Astrocyte (in vitro differentiated cells and primary cell): ENCODE results near the gene ANKRD63. TPM values are rescaled to one million over a fixed set of nuclear protein-coding genes. Genes with fewer than 3 reads are reported as not detected.

ENCODE experiments used
- DNase-seq: peaks from one replicate; pipeline ENCODE4 v3.0.0-alpha.2; 2010; ENCODE audit warnings: low read depth
- FAIRE-seq: peaks from 2 replicates; lab custom pipeline; 2011; peaks lifted over from hg19 to GRCh38; lab: Jason Lieb, UNC
- H2AFZ ChIP-seq: 2 replicates; pipeline ENCODE4 v1.6.0; 2012; ENCODE audit warnings: low read depth, low read length, inconsistent platforms
- H3K27ac ChIP-seq: 2 replicates; pipeline ENCODE4 v1.5.1; 2011; ENCODE audit warnings: low read depth, low read length, inconsistent platforms
- H3K27me3 ChIP-seq: 2 replicates; pipeline ENCODE4 v1.6.0; 2011; ENCODE audit warnings: low read length, inconsistent platforms; ENCODE audit not compliant: insufficient read depth
- H3K36me3 ChIP-seq: 2 replicates; pipeline ENCODE4 v1.5.1; 2011; ENCODE audit warnings: low read length, inconsistent platforms; ENCODE audit not compliant: insufficient read depth
- H3K4me1 ChIP-seq: 2 replicates; pipeline ENCODE4 v1.5.1; 2011; ENCODE audit warnings: low read length, inconsistent platforms; ENCODE audit not compliant: insufficient read depth
- H3K4me2 ChIP-seq: 2 replicates; pipeline ENCODE4 v1.6.0; 2012; ENCODE audit warnings: low read length, inconsistent platforms
- H3K4me3 ChIP-seq: 2 replicates; pipeline ENCODE4 v1.5.1; 2011; ENCODE audit warnings: low read depth, mild to moderate bottlenecking, low read length, inconsistent platforms; ENCODE audit not compliant: insufficient read depth
- H3K79me2 ChIP-seq: 2 replicates; pipeline ENCODE4 v1.6.0; 2012; ENCODE audit warnings: mild to moderate bottlenecking, low read length, inconsistent platforms; ENCODE audit not compliant: insufficient read depth
- H3K9ac ChIP-seq: 2 replicates; pipeline ENCODE4 v1.6.0; 2012; ENCODE audit warnings: mild to moderate bottlenecking, low read length, inconsistent platforms
- H3K9me3 ChIP-seq: 2 replicates; pipeline ENCODE4 v1.5.1; 2012; ENCODE audit warnings: low read depth, mild to moderate bottlenecking, low read length, inconsistent platforms; ENCODE audit not compliant: insufficient read depth
- H4K20me1 ChIP-seq: 2 replicates; pipeline ENCODE4 v1.6.0; 2012; ENCODE audit warnings: low read length, inconsistent platforms; ENCODE audit not compliant: insufficient read depth
- H3K27ac Mint-ChIP-seq: one replicate; pipeline ENCODE4 v1.8.0; 2021; ENCODE audit warnings: mild to moderate bottlenecking, mixed read lengths; ENCODE audit not compliant: unreplicated experiment
- H3K27me3 Mint-ChIP-seq: one replicate; pipeline ENCODE4 v1.8.0; 2021; ENCODE audit warnings: low read depth, mixed read lengths; ENCODE audit not compliant: unreplicated experiment
- H3K36me3 Mint-ChIP-seq: one replicate; pipeline ENCODE4 v1.8.0; 2021; ENCODE audit warnings: low read depth, mixed read lengths; ENCODE audit not compliant: unreplicated experiment
- H3K4me1 Mint-ChIP-seq: one replicate; pipeline ENCODE4 v1.8.0; 2021; ENCODE audit warnings: low read depth, mixed read lengths; ENCODE audit not compliant: unreplicated experiment
- H3K4me3 Mint-ChIP-seq: one replicate; pipeline ENCODE4 v1.8.0; 2021; ENCODE audit warnings: mild to moderate bottlenecking, moderate library complexity, mixed read lengths; ENCODE audit not compliant: unreplicated experiment
- H3K9me3 Mint-ChIP-seq: one replicate; pipeline ENCODE4 v1.8.0; 2021; ENCODE audit warnings: mild to moderate bottlenecking, mixed read lengths; ENCODE audit not compliant: unreplicated experiment
- CTCF ChIP-seq: IDR thresholded peaks from 2 replicates; pipeline ENCODE4 v1.5.1; 2011; ENCODE audit warnings: low read depth, mild to moderate bottlenecking, inconsistent platforms, low read length, moderate library complexity; ENCODE audit not compliant: insufficient read depth
- EZH2 ChIP-seq: IDR thresholded peaks from 2 replicates; pipeline ENCODE4 v1.6.1; 2012; ENCODE audit warnings: mild to moderate bottlenecking, low read length, inconsistent platforms; ENCODE audit not compliant: insufficient read depth
- total RNA-seq: library from RNA; stranded (reverse); gene quantifications from 2 replicates; pipeline ENCODE4 v1.2.1, GENCODE V29; 2021

Gene ANKRD63
- total RNA-seq, 1 donor from 2014 or later, result not detected

- Histone ChIP-seq H3K4me2 (no peak overlapping the region), H3K4me1 (peaks cover 4% of the 10 kb centered on the region), H3K9me3 (no peaks in the 10 kb centered on the region), H3K36me3 (no peaks in the 10 kb centered on the region), H3K9ac (no peak overlapping the region), H3K79me2 (no peaks in the 10 kb centered on the region), H4K20me1 (no peaks in the 10 kb centered on the region), H3K4me3 (no peak overlapping the region), H3K27me3 (peaks cover 17% of the 10 kb centered on the region), H2AFZ (no peak overlapping the region), H3K27ac (no peak overlapping the region)
- no peaks in the 10 kb centered on the region for H3K4me1 Mint-ChIP-seq
- DNase-seq (no peak), FAIRE-seq (no peak)
- H3K27me3 Mint-ChIP-seq, result peaks cover 77% of the 10 kb centered on the region
- H3K9me3 Mint-ChIP-seq, result no peaks in the 10 kb centered on the region
- no peak for TF ChIP-seq CTCF
- TF ChIP-seq EZH2, result no peak
- peaks cover 2% of the 10 kb centered on the region for H3K36me3 Mint-ChIP-seq
- H3K27ac Mint-ChIP-seq, result no peak overlapping the region
- no peak overlapping the region for H3K4me3 Mint-ChIP-seq
Measured at GRCh38 chr15:40293905-40294895, 11.3 kb upstream of the ANKRD63 start.

DNA sequence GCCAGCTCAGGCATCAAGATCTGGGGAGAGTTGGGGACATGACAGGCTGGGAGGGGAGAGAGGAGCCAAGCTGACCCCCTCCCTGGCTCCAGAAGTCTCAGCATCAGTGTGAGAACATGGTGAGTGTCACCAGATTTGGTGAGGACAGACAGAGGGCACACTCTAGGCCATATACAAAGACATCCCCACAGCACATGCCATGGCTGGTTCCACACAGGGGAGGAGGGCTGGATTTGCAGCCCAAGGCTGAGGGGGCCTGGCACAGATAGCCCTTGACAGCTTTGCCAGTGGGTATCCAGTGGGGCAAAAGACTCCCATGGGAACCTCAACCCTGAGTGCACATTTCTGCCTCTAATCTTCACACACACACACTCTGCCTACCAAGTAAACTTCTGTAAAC is 10.1 kb upstream of the ANKRD63 start:
- H3K4me1 Mint-ChIP-seq, result no peaks in the 10 kb centered on the region
- no peak for FAIRE-seq
- peaks cover 77% of the 10 kb centered on the region for H3K27me3 Mint-ChIP-seq
- no peak overlapping the region for H2AFZ ChIP-seq
- no peaks in the 10 kb centered on the region for H3K9me3 Mint-ChIP-seq
- H3K4me3 ChIP-seq, result no peak overlapping the region
- no peak overlapping the region for H3K27ac ChIP-seq
- H3K36me3 ChIP-seq, result no peaks in the 10 kb centered on the region
- no peaks in the 10 kb centered on the region for H3K9me3 ChIP-seq
- no peak overlapping the region for H3K4me3 Mint-ChIP-seq
- peaks cover 4% of the 10 kb centered on the region for H3K4me1 ChIP-seq
- no peak overlapping the region for H3K27ac Mint-ChIP-seq
- no peaks in the 10 kb centered on the region for H3K79me2 ChIP-seq
- H3K4me2 ChIP-seq, result no peak overlapping the region
- DNase-seq, result no peak
- TF ChIP-seq EZH2 (no peak), CTCF (no peak)
- no peaks in the 10 kb centered on the region for H4K20me1 ChIP-seq
- no peak overlapping the region for H3K9ac ChIP-seq
- peaks cover 2% of the 10 kb centered on the region for H3K36me3 Mint-ChIP-seq
- H3K27me3 ChIP-seq, result peaks cover 17% of the 10 kb centered on the region

DNA sequence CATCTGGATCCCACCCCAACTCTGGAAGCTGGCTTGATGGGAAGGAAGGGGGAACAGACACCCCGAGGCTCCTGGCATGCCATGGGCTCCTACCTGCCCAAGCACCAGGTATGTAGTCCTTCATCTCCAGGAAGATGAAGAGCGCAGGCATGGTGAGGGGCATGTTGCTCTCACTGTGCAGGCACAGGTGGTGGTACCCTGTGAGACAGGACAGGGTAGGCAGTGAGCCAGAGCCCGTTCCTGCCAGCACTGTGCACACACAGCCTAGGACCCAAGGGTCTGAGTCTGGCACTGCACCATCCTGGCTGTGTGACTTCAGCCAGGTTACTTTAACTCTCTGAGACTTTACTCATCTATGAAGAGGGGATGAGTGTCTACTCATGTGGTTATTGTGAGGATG is 9.4 kb upstream of the ANKRD63 start:
- Mint-ChIP-seq H3K27ac (no peak overlapping the region), H3K4me3 (no peak overlapping the region), H3K36me3 (peaks cover 2% of the 10 kb centered on the region), H3K9me3 (no peaks in the 10 kb centered on the region), H3K27me3 (peaks cover 69% of the 10 kb centered on the region), H3K4me1 (no peaks in the 10 kb centered on the region)
- FAIRE-seq (no peak), DNase-seq (no peak)
- H3K27ac ChIP-seq, result no peak overlapping the region
- no peaks in the 10 kb centered on the region for H3K79me2 ChIP-seq
- H3K4me2 ChIP-seq, result no peak overlapping the region
- peaks cover 17% of the 10 kb centered on the region for H3K27me3 ChIP-seq
- no peak overlapping the region for H3K4me3 ChIP-seq
- H3K9me3 ChIP-seq, result no peaks in the 10 kb centered on the region
- no peaks in the 10 kb centered on the region for H4K20me1 ChIP-seq
- H2AFZ ChIP-seq, result no peak overlapping the region
- H3K4me1 ChIP-seq, result peaks cover 4% of the 10 kb centered on the region
- no peaks in the 10 kb centered on the region for H3K36me3 ChIP-seq
- TF ChIP-seq CTCF, result no peak
- TF ChIP-seq EZH2, result no peak
- H3K9ac ChIP-seq, result no peak overlapping the region
